DOHH2 (cell line): ENCODE results near the gene SLC52A3.

ENCODE experiments used
- EZH2phosphoT487 ChIP-seq: fragments of 200-600 bp; sonication (generic); IDR thresholded peaks from 2 replicates; pipeline ENCODE4 v1.6.1; 2017; ENCODE audit warnings: borderline replicate concordance, mild to moderate bottlenecking, antibody characterized with exemption, low read length, moderate library complexity, mixed read lengths
- TF ChIP-seq, protein P1 (sequence below): fragments of 200-600 bp; sonication (generic); IDR thresholded peaks from one replicate; pipeline ENCODE4 v1.5.1; 2014; ENCODE audit warnings: antibody characterized with exemption, mild to moderate bottlenecking, low read depth, low read length; ENCODE audit not compliant: poor library complexity, severe bottlenecking

DNA sequence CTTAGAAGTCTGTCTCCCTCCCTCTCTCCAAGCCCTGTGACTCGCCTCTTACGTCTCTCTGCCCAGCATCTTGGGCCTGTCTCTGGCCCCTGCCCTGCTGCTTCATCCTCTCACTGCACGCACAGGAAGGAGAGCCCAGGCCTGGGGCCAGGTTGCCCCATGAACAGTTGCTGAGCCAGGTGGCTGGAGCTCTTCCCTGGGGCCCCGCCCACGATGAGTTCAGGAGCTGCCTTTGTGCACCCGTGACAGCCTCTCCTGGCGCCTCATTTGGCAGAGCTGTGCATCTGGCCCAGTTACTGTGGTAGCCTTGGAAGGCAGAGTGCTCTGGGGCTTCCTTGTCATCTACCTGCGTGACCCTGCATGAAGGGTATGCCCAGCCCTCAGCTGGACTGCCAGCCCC, 44.5 kb downstream of the SLC52A3 start:
- TF ChIP-seq, protein P1, sequence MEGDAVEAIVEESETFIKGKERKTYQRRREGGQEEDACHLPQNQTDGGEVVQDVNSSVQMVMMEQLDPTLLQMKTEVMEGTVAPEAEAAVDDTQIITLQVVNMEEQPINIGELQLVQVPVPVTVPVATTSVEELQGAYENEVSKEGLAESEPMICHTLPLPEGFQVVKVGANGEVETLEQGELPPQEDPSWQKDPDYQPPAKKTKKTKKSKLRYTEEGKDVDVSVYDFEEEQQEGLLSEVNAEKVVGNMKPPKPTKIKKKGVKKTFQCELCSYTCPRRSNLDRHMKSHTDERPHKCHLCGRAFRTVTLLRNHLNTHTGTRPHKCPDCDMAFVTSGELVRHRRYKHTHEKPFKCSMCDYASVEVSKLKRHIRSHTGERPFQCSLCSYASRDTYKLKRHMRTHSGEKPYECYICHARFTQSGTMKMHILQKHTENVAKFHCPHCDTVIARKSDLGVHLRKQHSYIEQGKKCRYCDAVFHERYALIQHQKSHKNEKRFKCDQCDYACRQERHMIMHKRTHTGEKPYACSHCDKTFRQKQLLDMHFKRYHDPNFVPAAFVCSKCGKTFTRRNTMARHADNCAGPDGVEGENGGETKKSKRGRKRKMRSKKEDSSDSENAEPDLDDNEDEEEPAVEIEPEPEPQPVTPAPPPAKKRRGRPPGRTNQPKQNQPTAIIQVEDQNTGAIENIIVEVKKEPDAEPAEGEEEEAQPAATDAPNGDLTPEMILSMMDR, result no peak
- TF ChIP-seq EZH2phosphoT487, result no peak
